Measurements from ENCODE around the gene BLOC1S4. TPM values are rescaled to one million over a fixed set of nuclear protein-coding genes. Genes with fewer than 3 reads are reported as not detected.

BLOC1S4 gene
- total and polyA plus RNA-seq, 2 experiments from 2014 or later = 23.9 to 35.2 TPM

- TF ChIP-seq STAT1 (IDR thresholded peaks at IDR 0.05; ENCODE audit: unreplicated experiment) = no peak
- TF ChIP-seq, protein P1, sequence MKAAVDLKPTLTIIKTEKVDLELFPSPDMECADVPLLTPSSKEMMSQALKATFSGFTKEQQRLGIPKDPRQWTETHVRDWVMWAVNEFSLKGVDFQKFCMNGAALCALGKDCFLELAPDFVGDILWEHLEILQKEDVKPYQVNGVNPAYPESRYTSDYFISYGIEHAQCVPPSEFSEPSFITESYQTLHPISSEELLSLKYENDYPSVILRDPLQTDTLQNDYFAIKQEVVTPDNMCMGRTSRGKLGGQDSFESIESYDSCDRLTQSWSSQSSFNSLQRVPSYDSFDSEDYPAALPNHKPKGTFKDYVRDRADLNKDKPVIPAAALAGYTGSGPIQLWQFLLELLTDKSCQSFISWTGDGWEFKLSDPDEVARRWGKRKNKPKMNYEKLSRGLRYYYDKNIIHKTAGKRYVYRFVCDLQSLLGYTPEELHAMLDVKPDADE (IDR thresholded peaks at IDR 0.05) = no peak
- TF ChIP-seq CREB1 (CRISPR knock-in tag; IDR thresholded peaks at IDR 0.05; ENCODE audit: low read depth) = no peak
- no peak for TF ChIP-seq NANOG (IDR thresholded peaks at IDR 0.05; ENCODE audit: borderline replicate concordance)
- TF ChIP-seq EZH2phosphoT487 (IDR thresholded peaks at IDR 0.05; ENCODE audit: unreplicated experiment) = no peak
Observed at GRCh38 chr4:6723851-6724250, 7.9 kb downstream of the BLOC1S4 start (continued).

GRCh38 chr4:6724421-6725111, 8.6 kb downstream of the BLOC1S4 start:
- ATAC-seq (no peak), DNase-seq (ENCODE audit: low spot score) (no peak)
- H2AFZ ChIP-seq = no peak overlapping the region
- no peaks in the 10 kb centered on the region for H4K20me1 ChIP-seq (replicated peaks; ENCODE audit: insufficient read depth)
- Mint-ChIP-seq H3K9me3 (no peaks in the 10 kb centered on the region), H3K27ac (no peak overlapping the region), H3K36me3 (ENCODE audit: low read depth) (no peaks in the 10 kb centered on the region), H3K4me1 (peaks cover 15% of the 10 kb centered on the region), H3K27me3 (ENCODE audit: insufficient read depth, low read depth, poor library complexity) (peaks cover 12% of the 10 kb centered on the region), H3K4me3 (no peak overlapping the region)
- H3K4me1 ChIP-seq (ENCODE audit: insufficient read depth) = no peaks in the 10 kb centered on the region; the same call in 1 of the 2 replicates
- no peak overlapping the region for H3K4me2 ChIP-seq
- H3K4me3 ChIP-seq = no peak overlapping the region
- peaks cover 9% of the 10 kb centered on the region for H3F3A ChIP-seq (replicated peaks; ENCODE audit: low read depth)
- H3K36me3 ChIP-seq (ENCODE audit: insufficient read depth) = no peaks in the 10 kb centered on the region
- no peaks in the 10 kb centered on the region for H3K79me2 ChIP-seq (replicated peaks; ENCODE audit: insufficient read depth)
- H3K27ac ChIP-seq (ENCODE audit: low read depth) = no peak overlapping the region
- H3K9me2 ChIP-seq (ENCODE audit: insufficient read depth) = no peaks in the 10 kb centered on the region
- no peaks in the 10 kb centered on the region for H3K27me3 ChIP-seq (ENCODE audit: insufficient read depth)
- no peak for TF ChIP-seq ZNF114 (CRISPR knock-in tag; IDR thresholded peaks at IDR 0.05)
- TF ChIP-seq, protein P1 (IDR thresholded peaks at IDR 0.05) = no peak
- no peak for TF ChIP-seq NANOG (IDR thresholded peaks at IDR 0.05; ENCODE audit: borderline replicate concordance)
- TF ChIP-seq CTCF (conservative IDR thresholded peaks at IDR 0.05; ENCODE audit: low read depth in 2 of 2) = no peak
- no peak for TF ChIP-seq POLR2AphosphoS5 (IDR thresholded peaks at IDR 0.05; ENCODE audit: low read depth)
- TF ChIP-seq STAT1 (IDR thresholded peaks at IDR 0.05; ENCODE audit: unreplicated experiment) = no peak
- TF ChIP-seq, protein P2, sequence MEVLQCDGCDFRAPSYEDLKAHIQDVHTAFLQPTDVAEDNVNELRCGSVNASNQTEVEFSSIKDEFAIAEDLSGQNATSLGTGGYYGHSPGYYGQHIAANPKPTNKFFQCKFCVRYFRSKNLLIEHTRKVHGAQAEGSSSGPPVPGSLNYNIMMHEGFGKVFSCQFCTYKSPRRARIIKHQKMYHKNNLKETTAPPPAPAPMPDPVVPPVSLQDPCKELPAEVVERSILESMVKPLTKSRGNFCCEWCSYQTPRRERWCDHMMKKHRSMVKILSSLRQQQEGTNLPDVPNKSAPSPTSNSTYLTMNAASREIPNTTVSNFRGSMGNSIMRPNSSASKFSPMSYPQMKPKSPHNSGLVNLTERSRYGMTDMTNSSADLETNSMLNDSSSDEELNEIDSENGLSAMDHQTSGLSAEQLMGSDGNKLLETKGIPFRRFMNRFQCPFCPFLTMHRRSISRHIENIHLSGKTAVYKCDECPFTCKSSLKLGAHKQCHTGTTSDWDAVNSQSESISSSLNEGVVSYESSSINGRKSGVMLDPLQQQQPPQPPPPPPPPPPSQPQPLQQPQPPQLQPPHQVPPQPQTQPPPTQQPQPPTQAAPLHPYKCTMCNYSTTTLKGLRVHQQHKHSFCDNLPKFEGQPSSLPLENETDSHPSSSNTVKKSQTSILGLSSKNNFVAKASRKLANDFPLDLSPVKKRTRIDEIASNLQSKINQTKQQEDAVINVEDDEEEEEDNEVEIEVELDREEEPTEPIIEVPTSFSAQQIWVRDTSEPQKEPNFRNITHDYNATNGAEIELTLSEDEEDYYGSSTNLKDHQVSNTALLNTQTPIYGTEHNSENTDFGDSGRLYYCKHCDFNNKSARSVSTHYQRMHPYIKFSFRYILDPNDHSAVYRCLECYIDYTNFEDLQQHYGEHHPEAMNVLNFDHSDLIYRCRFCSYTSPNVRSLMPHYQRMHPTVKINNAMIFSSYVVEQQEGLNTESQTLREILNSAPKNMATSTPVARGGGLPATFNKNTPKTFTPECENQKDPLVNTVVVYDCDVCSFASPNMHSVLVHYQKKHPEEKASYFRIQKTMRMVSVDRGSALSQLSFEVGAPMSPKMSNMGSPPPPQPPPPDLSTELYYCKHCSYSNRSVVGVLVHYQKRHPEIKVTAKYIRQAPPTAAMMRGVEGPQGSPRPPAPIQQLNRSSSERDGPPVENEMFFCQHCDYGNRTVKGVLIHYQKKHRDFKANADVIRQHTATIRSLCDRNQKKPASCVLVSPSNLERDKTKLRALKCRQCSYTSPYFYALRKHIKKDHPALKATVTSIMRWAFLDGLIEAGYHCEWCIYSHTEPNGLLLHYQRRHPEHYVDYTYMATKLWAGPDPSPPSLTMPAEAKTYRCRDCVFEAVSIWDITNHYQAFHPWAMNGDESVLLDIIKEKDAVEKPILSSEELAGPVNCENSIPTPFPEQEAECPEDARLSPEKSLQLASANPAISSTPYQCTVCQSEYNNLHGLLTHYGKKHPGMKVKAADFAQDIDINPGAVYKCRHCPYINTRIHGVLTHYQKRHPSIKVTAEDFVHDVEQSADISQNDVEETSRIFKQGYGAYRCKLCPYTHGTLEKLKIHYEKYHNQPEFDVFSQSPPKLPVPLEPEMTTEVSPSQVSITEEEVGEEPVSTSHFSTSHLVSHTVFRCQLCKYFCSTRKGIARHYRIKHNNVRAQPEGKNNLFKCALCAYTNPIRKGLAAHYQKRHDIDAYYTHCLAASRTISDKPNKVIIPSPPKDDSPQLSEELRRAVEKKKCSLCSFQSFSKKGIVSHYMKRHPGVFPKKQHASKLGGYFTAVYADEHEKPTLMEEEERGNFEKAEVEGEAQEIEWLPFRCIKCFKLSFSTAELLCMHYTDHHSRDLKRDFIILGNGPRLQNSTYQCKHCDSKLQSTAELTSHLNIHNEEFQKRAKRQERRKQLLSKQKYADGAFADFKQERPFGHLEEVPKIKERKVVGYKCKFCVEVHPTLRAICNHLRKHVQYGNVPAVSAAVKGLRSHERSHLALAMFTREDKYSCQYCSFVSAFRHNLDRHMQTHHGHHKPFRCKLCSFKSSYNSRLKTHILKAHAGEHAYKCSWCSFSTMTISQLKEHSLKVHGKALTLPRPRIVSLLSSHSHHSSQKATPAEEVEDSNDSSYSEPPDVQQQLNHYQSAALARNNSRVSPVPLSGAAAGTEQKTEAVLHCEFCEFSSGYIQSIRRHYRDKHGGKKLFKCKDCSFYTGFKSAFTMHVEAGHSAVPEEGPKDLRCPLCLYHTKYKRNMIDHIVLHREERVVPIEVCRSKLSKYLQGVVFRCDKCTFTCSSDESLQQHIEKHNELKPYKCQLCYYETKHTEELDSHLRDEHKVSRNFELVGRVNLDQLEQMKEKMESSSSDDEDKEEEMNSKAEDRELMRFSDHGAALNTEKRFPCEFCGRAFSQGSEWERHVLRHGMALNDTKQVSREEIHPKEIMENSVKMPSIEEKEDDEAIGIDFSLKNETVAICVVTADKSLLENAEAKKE (CRISPR knock-in tag; IDR thresholded peaks at IDR 0.05) = no peak
- no peak for TF ChIP-seq EZH2phosphoT487 (IDR thresholded peaks at IDR 0.05; ENCODE audit: unreplicated experiment)
- TF ChIP-seq JUNB (IDR thresholded peaks at IDR 0.05; ENCODE audit: unreplicated experiment) = no peak
- TF ChIP-seq ZNF331 (CRISPR knock-in tag; IDR thresholded peaks at IDR 0.05; ENCODE audit: low read depth) = no peak
- no peak for TF ChIP-seq EZH2 (IDR thresholded peaks at IDR 0.05; ENCODE audit: low read depth, unreplicated experiment)
- no peak for TF ChIP-seq CREB1 (CRISPR knock-in tag; IDR thresholded peaks at IDR 0.05; ENCODE audit: low read depth)

All from GM23338 (cell line).